SIG-M5 treated with dmso at 0.1 percent for 504 hours (cell line): Measurements from ENCODE around the gene ATP2B3.

ENCODE experiments used
- DNase-seq: peaks from one replicate; lab custom pipeline; 2025; ENCODE audit not compliant: unreplicated experiment; lab: John Stamatoyannopoulos, UW

ATP2B3 gene

GRCh38 chrX:153530411-153531129, 13.1 kb downstream of the ATP2B3 start:
- DNase-seq = no peak

GRCh38 chrX:153533091-153533490, 15.6 kb downstream of the ATP2B3 start:
- DNase-seq = no peak

GRCh38 chrX:153537080-153537479, 19.6 kb downstream of the ATP2B3 start:
- DNase-seq = no peak

- DNase-seq = no peak
Measured at GRCh38 chrX:153537526-153538295, 20.3 kb downstream of the ATP2B3 start.

DNA sequence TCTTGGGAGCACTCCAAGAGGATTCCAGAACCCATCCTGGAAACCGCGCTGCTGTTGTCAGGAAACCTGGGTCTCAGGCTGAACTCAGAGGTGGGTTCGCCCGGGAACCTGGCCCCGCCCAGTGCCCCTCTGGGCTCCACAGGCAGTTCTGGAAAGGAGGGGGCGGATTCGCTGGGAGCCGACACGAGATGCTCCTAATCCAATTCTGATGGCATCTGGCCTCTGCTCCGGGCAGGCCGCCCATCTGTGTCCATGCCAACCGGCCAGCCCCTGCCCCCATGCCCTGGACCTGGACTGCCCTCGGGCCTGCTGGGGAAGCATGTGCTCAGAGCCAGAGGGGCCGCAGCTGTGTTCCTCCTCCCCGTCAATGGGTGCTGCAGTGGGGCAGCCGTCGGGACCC, 21.0 kb downstream of the ATP2B3 start:
- DNase-seq = no peak

- peak; percentile 4 for DNase-seq
Measured at GRCh38 chrX:153539171-153539978, 21.9 kb downstream of the ATP2B3 start.

DNA sequence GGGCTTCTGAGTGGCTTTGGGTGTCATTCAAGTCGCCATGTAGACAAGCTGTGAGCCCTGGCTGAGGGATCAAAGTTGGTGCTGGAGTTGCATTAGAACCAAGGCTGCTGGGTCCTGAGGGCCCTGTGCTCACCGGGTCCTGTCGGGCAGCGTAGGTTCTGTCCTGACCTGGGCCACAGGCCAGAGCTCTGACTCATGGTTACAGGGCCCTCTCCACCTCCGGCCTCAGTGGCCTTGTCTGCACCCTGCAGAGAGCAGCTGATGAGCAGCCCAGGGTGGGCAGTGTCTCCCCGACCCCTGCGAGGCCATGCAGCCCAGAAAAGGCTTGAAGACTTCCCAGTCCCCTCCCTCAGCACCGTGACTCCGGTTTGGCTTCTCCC, 22.5 kb downstream of the ATP2B3 start:
- DNase-seq = no peak

GRCh38 chrX:153544727-153545126, 27.3 kb downstream of the ATP2B3 start:
- DNase-seq = no peak

GRCh38 chrX:153546386-153546785, 28.9 kb downstream of the ATP2B3 start:
- DNase-seq = no peak

- no peak for DNase-seq
Measured at GRCh38 chrX:153547195-153547594, 29.8 kb downstream of the ATP2B3 start.

- DNase-seq = no peak
Measured at GRCh38 chrX:153549231-153549630, 31.8 kb downstream of the ATP2B3 start.

DNA sequence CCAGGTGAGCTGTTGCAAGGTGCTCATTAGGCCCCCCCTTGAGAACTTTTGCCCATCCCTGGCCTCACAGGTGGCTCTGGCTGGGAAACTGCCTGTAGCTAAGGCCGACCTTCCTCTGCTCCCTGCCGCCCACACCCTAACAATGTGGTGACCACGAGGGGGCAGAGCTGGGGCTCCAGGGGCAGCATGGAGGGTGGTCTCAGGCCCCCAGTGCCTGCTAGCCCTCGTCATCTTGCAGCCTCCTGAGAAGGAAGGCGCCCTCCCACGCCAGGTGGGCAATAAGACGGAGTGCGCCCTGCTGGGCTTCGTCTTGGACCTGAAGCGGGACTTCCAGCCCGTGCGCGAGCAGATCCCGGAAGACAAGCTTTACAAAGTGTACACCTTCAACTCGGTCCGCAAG, 32.4 kb downstream of the ATP2B3 start:
- DNase-seq = no peak

- DNase-seq = peak; percentile 57
Measured at GRCh38 chrX:153551135-153551534, 33.7 kb downstream of the ATP2B3 start.

GRCh38 chrX:153554519-153555167, 37.2 kb downstream of the ATP2B3 start:
- DNase-seq = peak; percentile 56

- no peak for DNase-seq
Measured at GRCh38 chrX:153556767-153557166, 39.3 kb downstream of the ATP2B3 start.

DNA sequence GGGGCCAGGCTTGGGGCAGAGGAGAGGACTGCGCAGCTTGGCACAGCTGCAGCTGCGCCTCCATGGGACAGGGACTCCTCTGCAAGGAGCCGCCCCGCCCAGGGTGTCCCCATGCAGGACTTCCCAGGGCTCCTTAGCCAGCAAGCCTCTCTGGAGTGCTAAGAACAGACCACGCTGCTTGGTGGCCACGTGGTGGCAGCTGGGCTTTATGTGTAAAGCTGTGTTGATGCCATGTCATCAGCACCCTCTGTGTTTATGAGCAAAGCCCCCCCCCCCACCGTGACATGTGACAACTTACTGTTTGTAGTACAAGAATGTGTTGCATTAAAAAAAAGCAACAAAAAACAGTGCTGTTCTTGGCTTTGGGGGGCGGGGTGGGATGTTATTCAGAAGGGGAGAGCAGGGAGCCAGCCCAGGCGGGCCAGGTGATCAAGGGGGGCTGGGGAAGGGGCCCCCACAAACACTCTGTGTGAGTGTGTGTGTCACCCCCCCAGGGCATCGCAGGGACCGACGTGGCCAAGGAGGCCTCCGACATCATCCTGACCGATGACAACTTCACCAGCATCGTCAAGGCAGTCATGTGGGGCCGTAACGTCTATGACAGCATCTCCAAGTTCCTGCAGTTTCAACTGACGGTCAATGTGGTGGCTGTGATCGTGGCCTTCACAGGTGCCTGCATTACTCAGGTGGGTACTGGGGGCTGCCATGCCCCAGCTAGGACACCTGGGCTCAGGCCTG, 40.3 kb downstream of the ATP2B3 start:
- no peak for DNase-seq

- DNase-seq = no peak
Measured at GRCh38 chrX:153560000-153560399, 42.6 kb downstream of the ATP2B3 start.

GRCh38 chrX:153560466-153560865, 43.0 kb downstream of the ATP2B3 start:
- DNase-seq = no peak

- no peak for DNase-seq
Measured at GRCh38 chrX:153561337-153561736, 43.9 kb downstream of the ATP2B3 start.

- DNase-seq = no peak
Measured at GRCh38 chrX:153562546-153562945, 45.1 kb downstream of the ATP2B3 start.
